ENCODE data around the gene SLIT1.
A peak's percentile ranks its signal among the peaks of the same experiment; 100 is the strongest.

Gene SLIT1

DNA sequence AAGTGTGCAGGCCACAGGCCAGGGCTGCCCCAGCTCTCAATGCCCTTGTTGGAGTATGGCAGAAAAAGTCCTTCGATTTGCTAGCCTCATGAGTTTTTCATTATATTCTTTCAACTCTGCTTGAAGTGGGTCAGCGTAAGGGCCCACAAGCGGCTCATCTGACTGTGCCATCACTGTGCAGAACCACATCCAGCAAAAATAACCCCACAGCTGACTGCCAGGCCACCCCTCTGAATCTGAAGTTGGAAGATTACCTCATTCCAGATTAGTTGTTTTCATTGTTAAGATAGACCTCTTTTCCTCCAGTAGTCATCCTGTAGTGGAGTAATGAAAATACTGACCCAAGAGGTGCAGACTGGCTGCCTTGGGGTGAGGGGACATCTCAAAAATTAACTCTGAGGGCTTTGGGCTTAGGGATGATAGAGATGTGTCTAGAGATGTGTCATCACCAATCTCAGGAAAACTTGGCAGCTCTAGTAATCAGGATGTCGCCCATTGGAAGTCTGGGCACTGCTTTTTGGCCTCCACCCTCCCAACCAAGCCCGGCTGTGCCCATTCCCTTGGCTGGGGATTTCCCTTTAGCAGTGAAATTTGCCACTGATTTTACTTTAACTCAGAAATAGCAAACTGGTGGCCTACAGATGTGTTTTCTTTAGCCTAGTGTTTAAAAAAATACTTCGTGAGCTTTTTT is 189.3 kb downstream of the SLIT1 start:
- peak; percentile 21 for DNase-seq

DNA sequence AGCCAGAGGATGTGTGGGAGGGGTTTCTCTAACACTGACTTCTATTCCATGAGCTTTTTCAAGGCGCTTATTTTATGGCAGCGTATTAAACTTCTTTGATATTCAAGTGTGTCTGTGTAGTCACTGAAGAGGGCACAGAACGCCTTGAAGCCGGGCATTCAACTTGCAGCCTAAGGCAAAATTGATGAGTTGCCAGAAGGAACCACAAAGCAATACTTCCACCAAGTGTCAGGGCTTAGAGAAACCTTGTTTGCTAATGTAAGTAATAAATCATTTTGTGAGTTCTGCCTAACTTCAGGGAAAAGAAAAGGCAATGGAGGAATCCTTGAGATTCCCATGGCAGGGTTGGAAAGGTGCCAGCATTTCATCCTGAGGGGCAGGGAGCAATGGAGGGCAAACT is 189.9 kb downstream of the SLIT1 start:
- DNase-seq, result peak; percentile 51

DNA sequence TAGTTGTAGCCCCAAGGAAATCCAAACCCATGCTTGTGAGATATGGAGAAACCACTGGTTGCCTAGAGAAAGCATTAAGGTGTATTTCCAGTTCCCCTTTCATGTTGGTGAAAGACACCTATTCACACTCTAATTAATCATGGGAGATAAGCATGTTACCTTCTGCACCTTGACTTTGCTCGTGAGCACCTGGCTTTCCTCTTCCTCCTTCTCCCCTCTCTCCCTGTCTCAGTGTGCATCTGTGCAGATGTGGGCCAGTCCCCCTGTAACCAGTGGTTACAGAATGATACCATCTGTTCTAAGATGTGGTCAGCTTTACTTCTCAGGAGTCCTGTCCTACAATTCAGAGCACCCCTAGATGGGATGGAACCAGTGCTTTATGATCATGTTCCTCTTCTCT is 193.0 kb downstream of the SLIT1 start:
- DNase-seq, result no peak

DNA sequence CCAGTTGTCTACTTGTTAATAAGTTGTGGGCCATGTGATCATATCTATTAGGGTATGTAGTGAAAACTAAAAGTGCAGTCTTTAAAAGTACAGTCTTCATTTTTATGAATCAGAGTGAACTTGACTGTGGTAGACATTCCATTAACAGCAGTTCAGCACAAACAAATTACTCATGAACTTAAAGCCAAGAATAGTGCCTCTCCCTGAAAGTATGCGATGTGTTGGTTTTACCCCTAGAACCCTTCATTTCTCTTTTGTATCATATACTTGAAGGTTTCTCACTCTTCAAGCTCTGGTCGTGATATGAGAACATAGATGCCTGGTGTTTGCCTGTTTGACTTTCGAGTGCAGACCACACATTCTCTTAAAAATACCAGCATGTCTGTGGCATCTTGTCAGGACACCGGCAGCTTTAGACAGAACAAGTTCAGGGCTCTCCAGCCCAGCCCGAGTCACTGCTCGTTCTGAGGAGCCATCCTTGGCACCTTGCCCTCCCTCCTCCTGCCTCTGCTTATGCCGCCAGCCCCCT is 194.4 kb downstream of the SLIT1 start:
- DNase-seq, result peak; percentile 94

DNA sequence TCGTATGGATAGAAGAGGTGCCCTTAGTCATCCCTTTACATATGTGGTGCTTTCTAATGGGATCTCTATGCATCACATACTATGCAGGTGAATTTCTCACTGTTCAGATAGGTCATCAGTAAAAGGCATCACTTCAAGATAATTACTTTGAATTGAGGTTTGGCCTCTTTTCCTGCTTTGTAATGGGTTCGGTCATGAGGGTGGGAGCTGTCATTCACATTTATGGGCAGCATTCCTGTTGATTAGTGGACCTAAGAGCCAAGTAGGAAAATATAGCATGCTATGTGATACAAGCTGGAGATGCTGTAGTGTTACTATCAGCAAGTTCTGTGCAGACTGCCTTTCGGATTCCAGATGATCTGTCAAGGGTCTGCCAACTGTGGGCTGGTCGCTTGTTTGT is 197.3 kb downstream of the SLIT1 start:
- DNase-seq, result no peak

DNA sequence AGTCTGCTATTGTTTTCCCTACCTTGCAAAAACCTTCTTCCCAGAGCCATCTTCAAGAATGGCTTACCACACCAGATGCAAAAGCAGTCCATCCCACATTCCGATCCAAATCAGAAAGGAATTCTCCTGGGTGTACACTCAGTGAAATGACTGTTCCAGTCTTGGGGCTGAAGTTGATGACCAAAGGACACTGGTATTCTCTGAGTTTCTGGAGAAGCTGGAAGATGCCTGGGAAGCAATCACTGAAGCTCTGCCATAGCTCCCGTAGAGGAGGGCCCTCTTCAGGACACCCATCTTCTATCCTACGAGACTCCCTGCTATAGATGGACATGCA is 197.9 kb downstream of the SLIT1 start:
- DNase-seq, result peak; percentile 94

DNA sequence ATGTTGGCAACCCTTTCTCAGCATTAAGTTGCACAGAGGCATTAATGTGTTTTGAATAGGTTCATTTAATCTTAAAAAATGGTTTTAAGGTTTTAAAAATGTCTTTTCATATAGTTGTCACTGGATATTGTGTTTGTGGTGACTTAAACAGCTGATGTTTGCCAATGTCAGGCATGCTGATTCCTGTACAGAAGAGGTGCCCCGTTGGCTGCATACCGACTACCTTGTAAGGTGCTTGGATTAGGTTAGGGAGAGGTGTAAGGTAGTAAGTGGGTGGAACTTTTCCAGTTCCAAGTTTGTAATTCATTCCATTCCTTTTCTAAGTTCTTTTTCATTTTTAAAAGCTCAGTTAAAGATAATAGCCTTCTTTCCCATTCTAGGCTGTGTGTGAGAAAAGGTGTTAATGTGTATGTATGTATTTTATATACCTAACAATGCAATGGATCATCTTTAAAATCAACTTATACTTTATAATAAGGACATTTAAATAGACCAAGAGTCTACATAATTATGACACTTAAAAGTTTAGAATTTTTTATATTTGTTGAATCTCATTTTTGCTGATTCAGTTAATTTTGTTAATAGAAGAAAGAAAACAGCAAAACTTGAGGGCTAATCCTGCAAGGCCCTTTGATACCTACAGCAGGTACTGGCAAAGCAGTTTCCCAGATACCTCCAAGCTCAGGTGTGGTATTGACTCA is 198.5 kb downstream of the SLIT1 start:
- no peak for DNase-seq

DNA sequence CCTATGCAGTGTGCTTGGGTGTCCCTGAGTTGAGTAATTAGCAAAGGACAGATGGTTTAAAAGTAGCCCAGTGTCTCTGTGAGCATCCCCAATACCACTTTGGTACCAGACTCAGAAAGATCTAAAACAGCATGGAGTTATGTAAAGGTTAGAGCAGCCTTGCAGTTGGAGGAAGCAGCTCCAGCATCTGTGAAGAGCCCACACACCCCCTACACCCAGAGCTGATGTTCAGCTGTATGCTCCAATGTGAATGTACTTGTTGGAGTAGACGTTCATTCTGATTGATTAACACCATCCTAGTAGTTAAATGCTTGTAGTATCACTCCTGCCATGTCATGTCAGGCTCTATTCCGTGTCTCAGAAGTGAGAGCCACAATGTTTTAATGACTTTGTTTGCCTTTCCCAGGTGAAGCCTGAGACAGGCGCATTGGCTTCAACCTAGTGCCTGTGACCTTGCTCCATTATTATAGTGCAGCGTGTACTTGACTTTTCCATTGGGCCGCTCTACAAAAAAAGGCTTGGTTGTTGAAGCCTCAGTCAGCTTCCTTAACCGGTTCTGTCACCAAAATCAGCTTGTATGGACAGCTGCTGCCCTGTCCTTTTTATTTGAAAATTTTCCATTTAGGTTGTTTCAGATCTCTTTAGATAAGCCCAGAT is 199.4 kb downstream of the SLIT1 start:
- DNase-seq, result no peak

DNA sequence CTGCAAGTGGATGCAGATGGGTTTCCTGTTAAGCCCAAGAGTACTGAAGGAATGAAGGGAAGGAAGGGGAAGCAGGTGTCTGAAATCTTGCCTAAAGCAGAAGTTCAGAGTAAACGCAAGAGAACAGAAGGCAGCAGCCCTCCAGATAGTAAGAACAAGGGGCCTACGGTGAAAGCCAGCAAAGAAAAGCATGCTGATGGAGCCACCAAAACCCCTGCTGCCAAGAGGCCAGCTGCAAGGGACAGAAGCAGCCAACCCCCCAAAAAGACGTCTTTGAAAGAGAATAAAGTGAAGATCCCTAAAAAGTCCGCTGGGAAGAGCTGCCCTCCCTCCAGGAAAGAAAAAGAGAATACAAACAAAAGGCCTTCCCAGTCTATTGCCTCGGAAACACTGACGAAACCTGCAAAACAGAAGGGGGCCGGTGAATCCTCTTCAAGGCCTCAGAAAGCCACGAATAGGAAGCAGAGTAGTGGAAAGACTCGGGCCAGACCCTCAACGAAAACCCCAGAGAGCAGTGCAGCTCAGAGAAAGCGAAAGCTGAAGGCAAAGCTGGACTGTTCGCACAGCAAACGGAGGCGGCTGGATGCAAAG is 201.1 kb downstream of the SLIT1 start:
- DNase-seq, result no peak

DNA sequence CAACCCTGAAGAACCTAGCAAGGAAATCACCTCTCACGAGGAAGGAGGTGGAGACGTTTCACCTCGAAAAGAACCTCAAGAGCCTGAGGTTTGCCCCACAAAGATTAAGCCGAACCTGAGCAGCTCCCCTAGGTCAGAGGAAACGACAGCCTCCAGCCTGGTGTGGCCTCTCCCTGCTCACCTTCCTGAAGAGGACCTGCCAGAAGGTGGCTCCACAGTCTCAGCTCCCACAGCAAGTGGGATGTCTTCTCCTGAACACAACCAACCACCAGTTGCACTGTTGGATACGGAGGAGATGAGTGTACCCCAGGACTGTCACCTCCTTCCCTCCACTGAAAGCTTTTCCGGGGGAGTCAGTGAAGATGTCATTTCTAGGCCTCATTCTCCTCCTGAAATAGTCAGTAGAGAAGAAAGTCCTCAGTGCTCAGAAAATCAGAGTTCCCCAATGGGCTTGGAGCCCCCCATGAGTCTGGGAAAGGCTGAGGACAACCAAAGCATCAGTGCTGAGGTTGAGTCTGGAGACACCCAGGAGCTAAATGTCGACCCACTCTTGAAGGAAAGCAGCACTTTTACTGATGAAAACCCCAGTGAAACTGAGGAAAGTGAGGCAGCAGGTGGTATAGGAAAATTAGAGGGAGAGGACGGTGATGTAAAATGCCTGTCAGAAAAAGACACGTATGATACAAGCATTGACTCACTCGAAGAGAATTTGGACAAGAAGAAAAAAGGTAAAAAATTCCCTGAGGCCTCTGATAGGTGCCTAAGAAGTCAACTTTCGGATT is 203.4 kb downstream of the SLIT1 start:
- DNase-seq, result no peak

DNA sequence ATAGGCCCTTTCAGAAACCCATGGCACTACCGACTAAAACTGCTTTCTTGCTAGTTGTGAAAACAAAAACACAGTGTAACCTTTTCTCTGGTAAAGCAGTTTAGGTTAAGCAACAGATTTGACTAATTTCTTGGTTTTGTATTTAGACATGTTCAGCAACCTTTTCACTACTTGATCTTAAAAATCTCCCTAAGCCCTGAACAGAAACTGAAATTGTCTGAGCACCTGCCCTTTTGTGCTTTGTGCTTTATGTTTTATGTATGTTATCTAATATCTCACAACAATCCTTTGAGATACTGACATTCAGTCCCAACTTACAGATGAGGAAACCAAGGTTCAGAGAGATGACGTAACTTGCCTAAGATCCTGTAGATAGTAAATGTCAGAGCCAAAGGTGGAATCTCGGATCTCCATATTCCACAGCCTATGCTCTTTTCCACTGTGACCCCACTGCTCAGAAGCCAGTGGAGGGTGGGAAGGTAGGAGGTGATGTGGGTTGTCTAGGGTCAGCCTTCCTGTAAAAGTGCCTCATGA is 207.1 kb downstream of the SLIT1 start:
- DNase-seq, result no peak

DNA sequence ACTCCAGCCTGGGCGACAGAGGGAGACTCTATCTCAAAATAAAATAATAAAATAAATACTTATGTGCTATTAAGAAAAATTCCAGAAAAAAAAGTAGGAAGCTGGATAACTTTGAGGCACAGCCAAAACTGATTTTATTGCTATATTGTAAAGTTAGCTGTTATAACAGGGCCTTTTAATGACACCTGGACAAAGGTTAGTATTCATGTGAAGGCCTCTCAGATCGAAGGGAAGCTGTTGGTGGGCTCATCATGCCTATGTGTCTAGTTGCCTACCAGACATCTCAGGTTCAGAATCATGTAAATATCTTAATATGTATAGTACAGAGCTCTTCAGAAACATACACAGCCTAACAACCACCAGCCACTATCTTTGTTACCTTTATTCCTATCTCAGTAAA is 210.6 kb downstream of the SLIT1 start:
- DNase-seq, result no peak

DNA sequence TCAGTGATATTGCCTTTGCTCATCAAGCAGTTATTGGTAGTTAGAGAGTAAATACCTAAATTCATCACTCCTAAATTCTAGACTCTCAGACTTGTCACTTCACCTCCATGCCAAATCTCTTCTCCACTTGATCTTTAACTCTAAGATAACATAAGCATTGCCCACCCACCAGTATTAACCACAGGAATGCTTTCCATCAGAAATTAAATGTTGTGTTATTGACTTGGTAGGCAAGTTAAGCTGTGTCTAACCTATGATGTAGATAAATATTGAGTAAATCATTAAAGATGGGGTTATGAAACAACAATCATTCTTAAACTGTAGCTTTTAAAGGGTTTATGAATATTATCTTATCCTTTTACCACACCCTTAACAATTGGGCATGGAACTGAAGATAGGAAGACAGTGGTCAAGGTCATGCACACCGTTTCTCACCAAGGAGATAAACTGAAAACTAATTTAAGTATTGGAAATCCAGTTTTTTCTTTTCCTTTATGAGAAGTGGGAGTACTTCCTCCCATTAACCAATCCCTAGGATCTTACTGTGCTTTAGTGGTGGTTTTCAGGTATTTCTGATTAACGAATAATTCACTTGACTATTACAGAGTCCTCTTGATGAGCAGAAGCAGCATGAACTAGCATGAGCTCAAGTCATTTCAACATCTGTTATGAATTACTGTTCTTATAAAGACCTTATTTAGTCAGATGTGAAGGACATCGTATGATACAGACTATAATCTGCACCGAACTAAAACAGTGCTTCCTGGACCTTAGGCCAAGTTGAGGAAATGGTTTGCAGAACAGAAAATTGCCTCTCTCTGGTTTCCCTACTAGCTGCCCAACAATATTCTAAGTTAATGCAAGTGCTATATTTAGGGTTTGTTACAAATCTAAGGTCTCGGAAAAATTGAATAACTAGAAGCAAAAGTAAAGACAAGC is 211.7 kb downstream of the SLIT1 start:
- DNase-seq, result peak; percentile 46

DNA sequence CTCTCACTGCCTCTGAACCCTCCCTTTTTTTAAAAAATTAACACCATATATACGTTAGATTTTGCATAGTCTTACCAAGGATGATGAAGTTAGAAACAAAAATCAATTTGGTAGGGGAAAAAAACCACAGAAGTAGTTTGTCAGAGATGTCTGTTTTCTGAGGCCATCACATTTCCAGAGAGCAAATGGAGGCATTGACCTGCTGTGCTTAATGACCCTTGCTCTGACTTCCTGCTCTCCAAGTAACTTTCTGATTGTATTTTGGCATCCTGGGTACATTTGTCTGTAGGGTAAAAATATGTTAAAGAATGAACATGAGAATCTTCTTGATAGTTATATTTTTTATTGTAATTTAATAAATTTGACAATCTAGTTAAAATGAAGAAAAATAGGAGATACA is 213.5 kb downstream of the SLIT1 start:
- DNase-seq, result no peak

DNA sequence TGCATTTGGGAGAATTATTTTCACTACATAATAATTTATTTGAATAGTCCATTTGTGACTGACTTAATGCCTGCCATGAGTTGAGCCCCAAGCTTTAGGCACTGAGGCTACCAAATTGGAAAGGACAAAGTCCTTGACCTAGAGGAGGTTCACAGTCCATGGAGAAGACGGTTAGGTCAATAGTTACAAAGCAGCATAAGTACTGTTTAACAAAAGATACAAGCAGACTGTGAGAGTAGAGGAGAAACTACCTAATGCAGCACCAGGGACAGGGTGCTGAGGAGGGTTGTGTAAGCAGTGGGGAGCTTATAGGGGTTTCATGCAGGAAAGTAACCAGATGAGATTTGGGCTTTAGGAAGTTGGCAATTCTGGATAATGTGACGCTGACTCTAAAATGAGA is 214.4 kb downstream of the SLIT1 start:
- no peak for DNase-seq

DNA sequence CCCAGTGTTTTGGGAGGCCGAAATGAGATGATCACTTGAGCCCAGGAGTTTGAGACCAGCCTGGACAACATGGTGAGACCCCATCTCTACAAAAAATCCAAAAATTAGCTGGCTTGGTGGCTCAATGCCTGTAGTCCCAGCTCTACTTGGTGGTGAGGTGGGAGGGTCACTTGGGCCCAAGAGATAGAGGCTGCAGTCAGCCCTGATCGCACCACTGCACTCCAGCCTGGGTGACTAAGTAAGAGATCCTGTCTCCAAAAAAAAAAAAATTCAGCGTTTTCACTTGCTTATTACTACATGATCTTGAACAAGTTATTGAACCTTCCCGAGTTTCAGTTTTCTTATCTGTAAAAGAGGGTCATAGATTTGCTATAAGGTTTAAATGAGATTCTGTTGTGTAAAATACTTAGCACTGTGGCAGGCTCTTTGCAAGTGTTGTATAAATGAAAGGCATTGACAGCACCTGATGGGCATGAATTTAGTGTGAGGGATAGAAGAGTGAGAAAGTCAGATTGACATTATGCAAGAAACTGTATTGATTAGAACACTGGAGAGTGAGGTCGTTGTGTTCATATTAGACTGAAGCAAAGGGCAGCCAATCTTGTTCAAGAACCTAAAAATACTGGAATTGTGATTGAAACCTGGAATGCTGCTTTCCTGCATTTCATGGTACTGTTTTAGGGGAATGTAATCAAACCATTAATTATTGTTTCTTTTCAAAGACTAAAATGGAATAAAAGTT is 216.9 kb downstream of the SLIT1 start:
- no peak for DNase-seq

DNA sequence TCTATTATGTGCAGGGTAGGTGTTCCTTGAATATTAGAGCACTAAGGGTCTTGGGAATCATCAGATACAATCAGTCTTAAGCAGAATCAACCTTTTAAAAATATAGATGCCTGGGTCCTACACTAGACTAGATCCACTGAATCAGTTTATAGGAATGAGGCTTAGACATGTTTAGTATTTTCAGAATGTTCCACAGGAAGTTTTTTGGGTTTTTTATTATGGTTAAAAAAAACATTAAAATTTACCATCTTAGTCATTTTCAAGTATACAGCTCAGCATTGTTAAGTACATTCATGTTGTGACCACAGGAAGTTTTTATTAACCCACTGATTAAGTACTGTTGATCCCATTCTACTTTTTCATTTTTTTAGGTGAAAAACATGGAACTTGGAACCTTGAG is 217.9 kb downstream of the SLIT1 start:
- peak; percentile 79 for DNase-seq

DNA sequence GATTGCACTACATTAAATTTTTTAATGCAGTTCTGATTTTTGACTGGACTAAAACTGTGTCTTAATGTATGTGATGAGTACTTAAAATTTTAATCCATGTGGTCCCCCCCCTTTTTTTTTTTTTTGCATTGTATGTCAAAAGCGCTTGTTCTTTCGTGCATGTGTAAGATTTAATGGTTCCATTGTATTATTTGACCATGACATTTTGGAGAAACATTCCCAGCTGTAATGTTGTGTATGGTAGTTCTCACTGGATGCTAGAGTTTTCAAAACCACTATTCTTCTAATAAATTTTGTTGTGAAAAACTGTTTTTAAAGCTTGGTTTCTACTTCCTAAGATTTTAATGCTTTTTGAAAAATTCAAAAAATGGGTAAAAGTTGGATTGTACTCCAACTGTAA is 221.6 kb downstream of the SLIT1 start:
- no peak for DNase-seq

DNA sequence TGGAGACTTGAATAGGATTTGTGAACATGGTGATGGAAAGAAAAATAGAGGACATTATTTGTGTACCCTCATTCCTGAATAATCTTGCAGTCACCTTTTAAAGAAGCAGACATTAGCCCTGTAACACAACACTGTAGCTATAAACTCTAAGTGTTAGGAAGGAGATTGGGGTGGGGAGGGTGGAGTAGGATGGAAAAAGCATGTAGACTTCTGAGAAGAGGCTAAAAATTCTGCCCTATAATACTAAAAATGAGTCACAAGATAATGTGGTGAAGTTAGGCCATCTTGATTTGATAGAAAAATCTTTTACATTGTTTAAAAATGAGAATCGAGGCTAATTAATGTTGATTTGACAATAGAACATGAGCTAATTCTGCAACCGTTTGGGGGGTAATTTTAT is 224.9 kb downstream of the SLIT1 start:
- peak; percentile 50 for DNase-seq

DNA sequence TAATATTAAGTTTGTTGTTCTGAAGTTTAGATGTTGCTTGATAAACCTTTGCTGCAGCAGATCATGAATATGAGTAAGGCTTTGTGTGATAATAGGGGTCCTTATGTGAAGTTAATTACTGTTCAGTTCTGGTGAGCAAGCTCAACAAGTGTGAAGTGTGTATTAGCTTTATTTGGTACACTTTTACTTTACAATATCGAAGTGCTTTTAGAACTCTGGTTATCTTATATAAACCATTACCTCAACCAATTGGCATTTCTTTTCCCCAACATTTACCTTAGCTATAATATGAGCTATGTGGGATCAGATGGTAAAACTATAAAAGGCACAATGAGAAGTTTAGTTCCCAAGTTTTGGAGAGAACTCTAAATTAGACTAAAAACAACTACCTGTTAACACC is 226.0 kb downstream of the SLIT1 start:
- peak; percentile 11 for DNase-seq

All from fibroblast of skin of back (primary cell).